SJSA1 (cell line): Measurements from ENCODE around the gene CSRNP3. TPM values are rescaled to one million over a fixed set of nuclear protein-coding genes. Genes with fewer than 3 reads are reported as not detected.

Experiments used
- DNase-seq, 2 experiments: peaks; one replicate each; pipeline ENCODE4 v3.0.0-alpha.2; 2015 to 2020; ENCODE audit warnings: low spot score in 2 of 2, low read depth in 1 of 2
- H3K27ac ChIP-seq: fragments of 250-450 bp; sonication (Bioruptor Pico); 2 replicates; pipeline ENCODE4 v1.5.1; 2020; ENCODE audit warnings: mild to moderate bottlenecking, moderate library complexity
- H3K27me3 ChIP-seq: fragments of 250-450 bp; sonication (Bioruptor Pico); replicated peaks from 2 replicates; pipeline ENCODE4 v1.5.1; 2020; ENCODE audit warnings: mild to moderate bottlenecking, moderate library complexity
- H3K36me3 ChIP-seq: fragments of 250-450 bp; sonication (Bioruptor Pico); 2 replicates; pipeline ENCODE4 v1.5.1; 2020; ENCODE audit warnings: mild to moderate bottlenecking
- H3K4me1 ChIP-seq: fragments of 250-450 bp; sonication (Bioruptor Pico); replicated peaks from 2 replicates; pipeline ENCODE4 v1.6.1; 2021; ENCODE audit warnings: mild to moderate bottlenecking
- H3K4me3 ChIP-seq: fragments of 250-450 bp; sonication (Bioruptor Pico); 2 replicates; pipeline ENCODE4 v1.5.1; 2020; ENCODE audit warnings: mild to moderate bottlenecking
- H3K9me3 ChIP-seq: fragments of 250-450 bp; sonication (Bioruptor Pico); replicated peaks from 2 replicates; pipeline ENCODE4 v1.5.1; 2020; ENCODE audit warnings: mild to moderate bottlenecking
- total RNA-seq: library from RNA; depleted of rRNA; stranded (reverse); fragments of >200 nt; shearing (Covaris generic); gene quantifications from 2 replicates; pipeline ENCODE4 v1.2.3, GENCODE V29; 2014

The CSRNP3 gene
- total RNA-seq, 1 experiment from 2014 or later, result not detected

DNA sequence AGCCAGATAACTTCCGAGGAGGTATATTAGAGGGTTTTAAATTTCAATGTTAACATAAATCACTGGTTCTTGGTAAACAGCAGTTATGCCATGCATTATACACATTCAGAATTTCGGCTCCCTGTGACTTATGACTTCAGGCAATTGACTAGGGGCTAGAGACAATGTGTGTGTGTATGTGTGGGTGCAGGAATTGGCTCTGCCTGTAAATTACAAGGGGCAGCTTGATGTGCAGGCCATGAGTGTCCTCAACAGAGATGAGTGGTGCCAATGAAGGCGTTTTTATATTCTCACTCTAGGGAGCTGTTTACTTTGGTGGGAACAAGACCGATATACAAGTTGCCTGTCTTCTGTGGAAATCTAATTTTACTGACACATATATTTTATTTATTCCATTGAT is 161.6 kb downstream of the CSRNP3 start:
- Histone ChIP-seq H3K27ac (no peak overlapping the region), H3K27me3 (no peaks in the 10 kb centered on the region), H3K36me3 (no peaks in the 10 kb centered on the region), H3K4me1 (no peaks in the 10 kb centered on the region), H3K4me3 (no peak overlapping the region), H3K9me3 (no peaks in the 10 kb centered on the region)
- DNase-seq, result no peak

DNA sequence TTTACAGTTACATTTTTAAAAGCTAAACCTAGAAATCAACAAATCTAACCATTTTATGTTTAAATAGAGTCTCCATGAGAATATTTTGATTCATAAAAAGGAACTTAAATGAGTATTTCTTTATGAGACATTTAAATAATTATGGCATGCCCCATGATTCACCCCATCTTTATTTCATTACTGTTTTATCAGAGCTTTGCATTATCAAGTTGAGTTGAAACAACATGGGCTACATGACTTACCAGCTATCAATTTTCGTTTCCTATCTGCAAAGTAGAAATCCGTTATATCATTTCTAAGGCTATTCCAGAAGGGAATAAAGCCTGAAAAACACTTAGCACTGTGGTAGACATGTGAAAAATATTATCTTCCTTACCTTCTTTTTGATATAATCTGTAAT is 163.1 kb downstream of the CSRNP3 start:
- H3K9me3 ChIP-seq, result no peaks in the 10 kb centered on the region
- no peaks in the 10 kb centered on the region for H3K27me3 ChIP-seq
- H3K4me1 ChIP-seq, result no peaks in the 10 kb centered on the region
- no peak overlapping the region for H3K4me3 ChIP-seq
- no peaks in the 10 kb centered on the region for H3K36me3 ChIP-seq
- no peak for DNase-seq
- no peak overlapping the region for H3K27ac ChIP-seq

DNA sequence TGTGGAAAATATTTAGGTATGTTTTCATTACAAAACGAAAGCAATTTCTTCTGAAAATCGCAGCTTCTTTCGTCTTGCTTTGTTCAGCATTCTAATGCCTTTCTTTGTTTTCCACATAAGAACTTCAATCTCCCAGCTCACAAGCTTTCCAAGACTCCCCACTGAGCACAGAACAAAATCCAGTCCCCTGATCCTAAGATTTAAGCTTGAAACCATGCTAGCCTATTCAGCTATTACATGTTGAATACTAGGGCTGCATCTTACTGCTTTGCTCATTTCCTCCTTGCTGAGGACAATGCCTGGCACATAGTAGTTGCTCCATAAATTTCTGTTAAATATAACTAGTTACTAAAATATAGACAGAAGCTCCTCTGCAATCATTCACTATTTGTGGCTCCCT is 163.9 kb downstream of the CSRNP3 start:
- no peak overlapping the region for H3K27ac ChIP-seq
- H3K9me3 ChIP-seq, result no peaks in the 10 kb centered on the region
- no peak for DNase-seq
- no peaks in the 10 kb centered on the region for H3K4me1 ChIP-seq
- H3K4me3 ChIP-seq, result no peak overlapping the region
- no peaks in the 10 kb centered on the region for H3K36me3 ChIP-seq
- H3K27me3 ChIP-seq, result no peaks in the 10 kb centered on the region

GRCh38 chr2:165634282-165634681 is 164.8 kb downstream of the CSRNP3 start:
- no peaks in the 10 kb centered on the region for H3K27me3 ChIP-seq
- H3K4me1 ChIP-seq, result no peaks in the 10 kb centered on the region
- H3K4me3 ChIP-seq, result no peak overlapping the region
- H3K9me3 ChIP-seq, result no peaks in the 10 kb centered on the region
- DNase-seq, result no peak
- H3K27ac ChIP-seq, result no peak overlapping the region
- H3K36me3 ChIP-seq, result no peaks in the 10 kb centered on the region

DNA sequence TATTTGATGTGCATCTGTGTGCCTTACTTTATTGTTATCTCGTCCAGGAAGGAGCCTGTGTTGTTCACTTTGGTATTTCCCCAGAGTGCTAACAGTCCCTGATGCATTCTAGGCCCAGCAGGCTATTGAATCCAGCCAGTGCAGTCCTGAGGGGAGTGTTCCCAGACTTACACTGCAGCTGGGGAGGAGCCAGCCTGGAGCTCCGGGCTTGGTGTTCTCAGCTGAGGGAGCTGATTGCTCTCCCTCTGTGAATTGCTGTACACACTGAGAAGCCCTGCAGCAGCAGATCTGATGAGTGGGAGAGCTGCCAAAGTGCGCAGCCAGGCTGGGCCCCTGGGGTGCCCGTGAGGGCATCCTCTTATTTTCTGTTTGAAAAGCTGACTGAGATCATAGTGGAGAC is 165.4 kb downstream of the CSRNP3 start:
- Histone ChIP-seq H3K27ac (no peak overlapping the region), H3K4me1 (no peaks in the 10 kb centered on the region), H3K27me3 (no peaks in the 10 kb centered on the region), H3K4me3 (no peak overlapping the region), H3K9me3 (no peaks in the 10 kb centered on the region), H3K36me3 (no peaks in the 10 kb centered on the region)
- no peak for DNase-seq

GRCh38 chr2:165635532-165635931 is 166.0 kb downstream of the CSRNP3 start:
- H3K36me3 ChIP-seq, result no peaks in the 10 kb centered on the region
- no peak overlapping the region for H3K27ac ChIP-seq
- no peaks in the 10 kb centered on the region for H3K4me1 ChIP-seq
- DNase-seq, result no peak
- H3K9me3 ChIP-seq, result no peaks in the 10 kb centered on the region
- no peaks in the 10 kb centered on the region for H3K27me3 ChIP-seq
- no peak overlapping the region for H3K4me3 ChIP-seq

GRCh38 chr2:165636959-165637358 is 167.5 kb downstream of the CSRNP3 start:
- H3K27ac ChIP-seq, result no peak overlapping the region
- no peaks in the 10 kb centered on the region for H3K36me3 ChIP-seq
- H3K4me3 ChIP-seq, result no peak overlapping the region
- DNase-seq, result no peak
- H3K4me1 ChIP-seq, result no peaks in the 10 kb centered on the region
- no peaks in the 10 kb centered on the region for H3K9me3 ChIP-seq
- H3K27me3 ChIP-seq, result no peaks in the 10 kb centered on the region

DNA sequence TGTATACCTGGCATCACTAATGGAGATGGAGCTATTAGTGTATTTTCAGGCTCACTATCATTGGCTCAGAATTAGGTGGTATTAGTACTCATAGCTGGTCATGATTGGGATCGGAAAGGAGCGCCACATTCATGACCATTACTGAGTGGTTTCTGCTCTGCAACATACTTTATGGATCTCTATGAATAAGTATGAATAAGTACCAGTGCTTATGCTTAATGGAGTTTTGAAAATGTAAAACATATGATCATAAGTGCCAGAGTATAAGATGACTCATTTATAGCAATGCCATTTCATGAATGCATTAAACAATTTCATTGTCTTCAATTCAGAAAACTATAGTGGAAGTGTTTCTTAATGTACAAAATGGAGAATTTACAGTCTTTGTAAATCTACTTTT is 167.9 kb downstream of the CSRNP3 start:
- no peak overlapping the region for H3K27ac ChIP-seq
- no peak for DNase-seq
- H3K36me3 ChIP-seq, result no peaks in the 10 kb centered on the region
- H3K9me3 ChIP-seq, result no peaks in the 10 kb centered on the region
- no peaks in the 10 kb centered on the region for H3K4me1 ChIP-seq
- no peak overlapping the region for H3K4me3 ChIP-seq
- no peaks in the 10 kb centered on the region for H3K27me3 ChIP-seq

GRCh38 chr2:165639504-165639903 is 170.0 kb downstream of the CSRNP3 start:
- Histone ChIP-seq H3K9me3 (no peaks in the 10 kb centered on the region), H3K4me1 (no peaks in the 10 kb centered on the region)
- DNase-seq, result no peak

DNA sequence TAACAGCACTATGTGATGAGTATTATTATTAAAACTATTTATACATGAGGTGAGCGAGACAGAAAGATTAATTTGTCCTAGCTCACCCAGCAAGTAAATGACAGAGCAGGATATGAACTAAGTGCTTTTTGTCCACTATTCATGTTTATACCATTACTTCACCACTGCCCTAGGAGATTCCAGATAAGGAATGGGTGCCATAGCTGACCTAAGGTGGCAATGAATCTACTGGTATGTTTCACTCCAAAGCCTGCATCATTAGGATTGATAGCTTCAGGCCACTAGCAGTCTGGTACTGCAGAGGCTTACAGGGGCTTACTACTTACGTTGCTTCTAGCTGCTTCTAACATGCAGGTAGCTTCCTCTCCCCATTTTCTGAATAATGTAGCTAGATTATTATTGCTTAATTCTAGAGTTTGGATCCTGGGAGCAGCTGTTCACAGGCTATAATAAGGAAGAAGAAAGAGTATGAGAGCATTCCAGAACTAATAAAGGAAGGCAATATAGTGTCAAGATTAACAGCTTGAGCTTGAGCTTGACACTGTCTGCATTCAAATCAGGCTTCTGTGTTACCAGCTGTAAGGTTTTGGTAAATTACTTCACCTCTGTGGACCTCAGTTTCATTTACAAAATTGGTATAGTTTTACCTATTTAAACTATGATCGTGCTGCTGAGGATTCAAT is 170.9 kb downstream of the CSRNP3 start:
- Histone ChIP-seq H3K4me1 (no peaks in the 10 kb centered on the region), H3K27me3 (no peaks in the 10 kb centered on the region), H3K4me3 (no peak overlapping the region), H3K36me3 (no peaks in the 10 kb centered on the region), H3K27ac (no peak overlapping the region), H3K9me3 (no peaks in the 10 kb centered on the region)
- no peak for DNase-seq

More at GRCh38 chr2:165639504-165639903, 170.0 kb downstream of the CSRNP3 start:
- Histone ChIP-seq H3K36me3 (no peaks in the 10 kb centered on the region), H3K27me3 (no peaks in the 10 kb centered on the region), H3K4me3 (no peak overlapping the region), H3K27ac (no peak overlapping the region)

DNA sequence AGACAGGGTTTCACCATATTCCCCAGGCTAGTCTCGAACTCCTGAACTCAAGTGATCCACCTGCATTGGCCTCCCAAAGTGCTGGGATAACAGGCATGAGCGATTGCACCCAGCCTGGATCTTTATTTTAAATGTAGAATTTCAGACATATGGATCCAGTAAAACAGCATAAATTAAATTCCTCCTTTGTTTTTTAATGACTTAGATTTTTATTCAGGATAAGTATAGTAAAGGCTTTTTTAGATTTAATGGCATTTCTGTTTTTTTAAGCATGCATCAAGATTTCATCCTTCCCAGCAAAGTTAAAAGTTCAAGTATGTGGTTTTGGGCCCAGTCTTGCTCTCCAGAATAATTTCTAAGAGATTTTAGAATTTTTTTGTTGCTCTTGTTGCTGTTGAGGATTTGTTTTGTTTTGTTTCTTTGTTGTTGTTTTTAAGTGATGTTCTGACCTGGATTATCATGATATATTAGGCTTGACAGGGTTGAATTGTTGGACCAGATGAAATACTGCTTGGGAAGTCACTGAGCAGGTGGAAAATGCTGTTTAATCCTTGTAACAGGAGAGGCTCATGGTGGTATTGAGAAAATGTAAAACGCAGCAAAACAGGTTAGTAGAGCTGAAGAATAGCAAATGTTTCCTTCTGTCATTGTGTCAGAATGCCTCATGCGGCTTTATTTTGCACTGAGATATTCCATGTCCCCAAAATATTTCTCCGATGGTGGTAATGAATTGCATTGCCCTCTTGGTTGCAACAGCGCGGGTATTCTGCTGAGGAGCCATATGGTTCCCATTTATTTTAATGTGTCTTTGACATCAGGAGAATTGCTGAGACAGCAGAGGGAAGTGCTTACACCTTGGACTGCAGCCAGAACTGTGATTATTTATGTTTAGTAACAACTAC is 176.7 kb downstream of the CSRNP3 start:
- no peaks in the 10 kb centered on the region for H3K27me3 ChIP-seq
- H3K9me3 ChIP-seq, result no peaks in the 10 kb centered on the region
- no peak for DNase-seq
- no peaks in the 10 kb centered on the region for H3K36me3 ChIP-seq
- no peak overlapping the region for H3K4me3 ChIP-seq
- no peak overlapping the region for H3K27ac ChIP-seq
- H3K4me1 ChIP-seq, result no peaks in the 10 kb centered on the region

- Histone ChIP-seq H3K4me3 (no peak overlapping the region), H3K4me1 (no peaks in the 10 kb centered on the region), H3K27ac (no peak overlapping the region)
Observed at GRCh38 chr2:165647409-165647808, 177.9 kb downstream of the CSRNP3 start.

GRCh38 chr2:165648801-165649200 is 179.3 kb downstream of the CSRNP3 start:
- no peak for DNase-seq
- Histone ChIP-seq H3K9me3 (no peaks in the 10 kb centered on the region), H3K4me1 (no peaks in the 10 kb centered on the region), H3K27me3 (no peaks in the 10 kb centered on the region), H3K27ac (no peak overlapping the region), H3K36me3 (no peaks in the 10 kb centered on the region), H3K4me3 (no peak overlapping the region)

More at GRCh38 chr2:165647409-165647808, 177.9 kb downstream of the CSRNP3 start:
- DNase-seq, result no peak
- Histone ChIP-seq H3K9me3 (no peaks in the 10 kb centered on the region), H3K36me3 (no peaks in the 10 kb centered on the region), H3K27me3 (no peaks in the 10 kb centered on the region)

- Histone ChIP-seq H3K9me3 (no peaks in the 10 kb centered on the region), H3K27me3 (no peaks in the 10 kb centered on the region), H3K27ac (no peak overlapping the region), H3K4me3 (no peak overlapping the region), H3K36me3 (no peaks in the 10 kb centered on the region), H3K4me1 (no peaks in the 10 kb centered on the region)
- DNase-seq, result no peak
Observed at GRCh38 chr2:165651233-165651632, 181.7 kb downstream of the CSRNP3 start.
